ENCODE results near the gene KRTAP10-11. TPM values are rescaled to one million over a fixed set of nuclear protein-coding genes. Genes with fewer than 3 reads are reported as not detected.

The KRTAP10-11 gene
- total and polyA plus RNA-seq, 2 experiments from 2014 or later: not detected

- no peaks in the 10 kb centered on the region for H3K4me1 Mint-ChIP-seq
- Histone ChIP-seq H3K9me2 (ENCODE audit: insufficient read depth) (no peaks in the 10 kb centered on the region), H3K36me3 (ENCODE audit: insufficient read depth) (no peaks in the 10 kb centered on the region), H3K79me2 (replicated peaks; ENCODE audit: insufficient read depth) (no peaks in the 10 kb centered on the region), H3K4me1 (ENCODE audit: insufficient read depth) (no peaks in the 10 kb centered on the region), H3K4me3 (no peak overlapping the region), H2AFZ (no peak overlapping the region), H3K27me3 (ENCODE audit: insufficient read depth) (no peaks in the 10 kb centered on the region), H3K27ac (ENCODE audit: low read depth) (no peak overlapping the region), H3K4me2 (no peak overlapping the region), H4K20me1 (replicated peaks; ENCODE audit: insufficient read depth) (no peaks in the 10 kb centered on the region), H3F3A (replicated peaks; ENCODE audit: low read depth) (no peaks in the 10 kb centered on the region)
- no peak overlapping the region for H3K27ac Mint-ChIP-seq
- TF ChIP-seq EZH2 (IDR thresholded peaks at IDR 0.05; ENCODE audit: low read depth, unreplicated experiment) (no peak), EZH2phosphoT487 (IDR thresholded peaks at IDR 0.05; ENCODE audit: unreplicated experiment) (no peak), CTCF (conservative IDR thresholded peaks at IDR 0.05; ENCODE audit: low read depth in 2 of 2) (no peak), ZNF331 (CRISPR knock-in tag; IDR thresholded peaks at IDR 0.05; ENCODE audit: low read depth) (no peak), REST (IDR thresholded peaks at IDR 0.05; ENCODE audit: unreplicated experiment) (no peak), POLR2AphosphoS5 (IDR thresholded peaks at IDR 0.05; ENCODE audit: low read depth) (no peak), NANOG (IDR thresholded peaks at IDR 0.05; ENCODE audit: borderline replicate concordance) (no peak), CREB1 (CRISPR knock-in tag; IDR thresholded peaks at IDR 0.05; ENCODE audit: low read depth) (no peak), ZNF114 (CRISPR knock-in tag; IDR thresholded peaks at IDR 0.05) (no peak), STAT1 (IDR thresholded peaks at IDR 0.05; ENCODE audit: unreplicated experiment) (no peak), JUNB (IDR thresholded peaks at IDR 0.05; ENCODE audit: unreplicated experiment) (no peak), ZNF462 (CRISPR knock-in tag; IDR thresholded peaks at IDR 0.05) (no peak)
- H3K36me3 Mint-ChIP-seq (ENCODE audit: low read depth): peaks cover 12% of the 10 kb centered on the region
- DNase-seq (ENCODE audit: low spot score) (no peak), ATAC-seq (no peak)
- H3K9me3 Mint-ChIP-seq: peaks cover 52% of the 10 kb centered on the region
- H3K4me3 Mint-ChIP-seq: no peak overlapping the region
- H3K27me3 Mint-ChIP-seq (ENCODE audit: insufficient read depth, low read depth, poor library complexity): peaks cover under 1% of the 10 kb centered on the region
Measured at GRCh38 chr21:44671911-44672310, 25.7 kb downstream of the KRTAP10-11 start.

Data from GM23338 (cell line).